Panc1 (cell line): ENCODE measurements around the gene ADARB2. TPM values are rescaled to one million over a fixed set of nuclear protein-coding genes. Genes with fewer than 3 reads are reported as not detected.

Source experiments
- ATAC-seq: fragments of 200-7000 bp; cut with Tn5 transposase; 2 replicates; pipeline ENCODE4 v1.9.1; 2020; ENCODE audit warnings: mild to moderate bottlenecking, moderate library complexity
- BruUV-seq: library from RNA; stranded (reverse); fragments of 400-500 nt; replicated peaks from 2 replicates; lab custom pipeline; 2021; lab: Mats Ljungman, UMichigan
- CTCF ChIA-PET: fragments of 300-600 bp; sonication (Branson Sonifier 250); formaldehyde crosslinking; loops from one replicate; lab custom pipeline; 2022; ENCODE audit warnings: antibody characterized with exemption; lab: Charles Lee
- POLR2A ChIA-PET: fragments of 300-600 bp; sonication (Branson Sonifier 250); formaldehyde crosslinking; loops from one replicate; lab custom pipeline; 2022; ENCODE audit warnings: antibody characterized with exemption; lab: Charles Lee
- DNase-seq: peaks from one replicate; pipeline ENCODE4 v3.0.0-alpha.2; 2010; ENCODE audit warnings: low read depth, low spot score
- H3K27ac ChIP-seq: 2 replicates; pipeline ENCODE4 v1.5.1; 2011; ENCODE audit warnings: mild to moderate bottlenecking, low read length, inconsistent platforms
- H3K27me3 ChIP-seq: fragments of 200-500 bp; sonication (Bioruptor generic); 2 replicates; pipeline ENCODE4 v1.6.0; 2014; ENCODE audit warnings: low read length, inconsistent platforms; ENCODE audit not compliant: control insufficient read depth, insufficient read depth
- H3K36me3 ChIP-seq: fragments of 200-500 bp; sonication (Bioruptor generic); 2 replicates; pipeline ENCODE4 v1.5.1; 2014; ENCODE audit warnings: inconsistent platforms, mild to moderate bottlenecking, low read length, moderate library complexity; ENCODE audit not compliant: control insufficient read depth, insufficient read depth
- H3K4me1 ChIP-seq: 2 replicates; pipeline ENCODE4 v1.5.1; 2011; ENCODE audit warnings: inconsistent platforms, mild to moderate bottlenecking, low read length, moderate library complexity; ENCODE audit not compliant: control insufficient read depth, insufficient read depth
- H3K4me3 ChIP-seq, 2 experiments: 2 replicates each; pipeline ENCODE4 v1.5.1; 2011 to 2012; ENCODE audit warnings: low read depth in 2 of 2, low read length in 2 of 2, mild to moderate bottlenecking in 2 of 2, inconsistent platforms in 1 of 2, moderate library complexity in 1 of 2
- H3K9me3 ChIP-seq: fragments of 200-500 bp; sonication (Bioruptor generic); 2 replicates; pipeline ENCODE4 v1.5.1; 2014; ENCODE audit warnings: low read depth, mild to moderate bottlenecking, inconsistent platforms, low read length, moderate library complexity; ENCODE audit not compliant: control insufficient read depth, insufficient read depth
- POLR2AphosphoS5 ChIP-seq: IDR thresholded peaks from 2 replicates; pipeline ENCODE4 v1.6.1; 2012; ENCODE audit warnings: mild to moderate bottlenecking, low read depth, low read length, moderate library complexity
- SIN3A ChIP-seq: IDR thresholded peaks from 2 replicates; pipeline ENCODE4 v1.6.1; 2012; ENCODE audit warnings: low read depth, mild to moderate bottlenecking, low read length, moderate library complexity, borderline replicate concordance; ENCODE audit not compliant: insufficient read depth
- TCF7L2 ChIP-seq: IDR thresholded peaks from 2 replicates; pipeline ENCODE4 v1.6.1; 2011; ENCODE audit warnings: mild to moderate bottlenecking, low read depth, low read length, inconsistent platforms
- in situ Hi-C: cut with HindIII; loops from 2 replicates; pipeline ENCODE4 v1.10.0; 2016; ENCODE audit warnings: low sequenced_read_pairs, low pct_unique_long_range_greater_than_20kb
- intact Hi-C: fragments of 100-400 bp; cut with micrococcal nuclease; formaldehyde crosslinking; loops from one replicate; pipeline ENCODE4 v1.10.0; 2022; ENCODE audit not compliant: unreplicated experiment
- total RNA-seq: library from RNA; stranded (reverse); gene quantifications from one replicate; pipeline ENCODE4 v1.2.1, GENCODE V29; 2021; ENCODE audit not compliant: unreplicated experiment
- TF ChIP-seq, protein P1 (sequence below), 2 experiments: IDR thresholded peaks; 2 replicates each; pipeline ENCODE4 v1.6.1; 2011 to 2012; ENCODE audit warnings: low read depth in 2 of 2, control low read depth in 1 of 2, low read length in 1 of 2, mild to moderate bottlenecking in 1 of 2, moderate library complexity in 1 of 2; ENCODE audit not compliant: insufficient read depth in 1 of 2
- TF ChIP-seq, protein P2 (sequence below): fragments of 450-650 bp; IDR thresholded peaks from 2 replicates; pipeline ENCODE4 v1.5.1; 2017; ENCODE audit warnings: mild to moderate bottlenecking

The ADARB2 gene
- total RNA-seq, 1 experiment from 2014 or later = 0.31 TPM

DNA sequence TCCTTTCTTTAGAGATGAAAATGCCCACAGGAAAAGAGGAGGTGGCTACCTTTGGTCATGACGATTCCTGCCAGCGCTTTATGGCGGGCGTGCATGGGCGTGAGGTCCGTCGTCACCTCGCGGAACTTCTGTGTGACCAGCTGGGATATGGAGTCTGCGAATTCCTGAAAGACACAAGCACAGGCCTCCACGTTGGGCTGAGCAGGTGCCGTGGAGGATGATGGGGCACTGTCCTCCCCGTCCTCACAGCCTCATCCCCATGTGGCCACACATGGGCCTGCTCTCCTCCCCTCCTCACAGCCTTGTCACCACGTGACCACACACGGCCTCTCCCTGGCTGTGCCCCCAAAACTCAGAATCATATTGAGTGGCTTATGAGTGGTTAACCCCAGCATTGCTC lies 466.4 kb downstream of the ADARB2 start:
- Histone ChIP-seq H3K27me3 (no peaks in the 10 kb centered on the region), H3K36me3 (no peaks in the 10 kb centered on the region), H3K4me3 (no peak overlapping the region), H3K9me3 (no peaks in the 10 kb centered on the region), H3K27ac (no peak overlapping the region), H3K4me1 (no peaks in the 10 kb centered on the region)
- ATAC-seq (no peak), DNase-seq (no peak)
- POLR2A ChIA-PET = no interaction called here
- in situ Hi-C loops (no loop called here), intact Hi-C loops (no loop called here)
- CTCF ChIA-PET = no interaction called here
- TF ChIP-seq, protein P1, sequence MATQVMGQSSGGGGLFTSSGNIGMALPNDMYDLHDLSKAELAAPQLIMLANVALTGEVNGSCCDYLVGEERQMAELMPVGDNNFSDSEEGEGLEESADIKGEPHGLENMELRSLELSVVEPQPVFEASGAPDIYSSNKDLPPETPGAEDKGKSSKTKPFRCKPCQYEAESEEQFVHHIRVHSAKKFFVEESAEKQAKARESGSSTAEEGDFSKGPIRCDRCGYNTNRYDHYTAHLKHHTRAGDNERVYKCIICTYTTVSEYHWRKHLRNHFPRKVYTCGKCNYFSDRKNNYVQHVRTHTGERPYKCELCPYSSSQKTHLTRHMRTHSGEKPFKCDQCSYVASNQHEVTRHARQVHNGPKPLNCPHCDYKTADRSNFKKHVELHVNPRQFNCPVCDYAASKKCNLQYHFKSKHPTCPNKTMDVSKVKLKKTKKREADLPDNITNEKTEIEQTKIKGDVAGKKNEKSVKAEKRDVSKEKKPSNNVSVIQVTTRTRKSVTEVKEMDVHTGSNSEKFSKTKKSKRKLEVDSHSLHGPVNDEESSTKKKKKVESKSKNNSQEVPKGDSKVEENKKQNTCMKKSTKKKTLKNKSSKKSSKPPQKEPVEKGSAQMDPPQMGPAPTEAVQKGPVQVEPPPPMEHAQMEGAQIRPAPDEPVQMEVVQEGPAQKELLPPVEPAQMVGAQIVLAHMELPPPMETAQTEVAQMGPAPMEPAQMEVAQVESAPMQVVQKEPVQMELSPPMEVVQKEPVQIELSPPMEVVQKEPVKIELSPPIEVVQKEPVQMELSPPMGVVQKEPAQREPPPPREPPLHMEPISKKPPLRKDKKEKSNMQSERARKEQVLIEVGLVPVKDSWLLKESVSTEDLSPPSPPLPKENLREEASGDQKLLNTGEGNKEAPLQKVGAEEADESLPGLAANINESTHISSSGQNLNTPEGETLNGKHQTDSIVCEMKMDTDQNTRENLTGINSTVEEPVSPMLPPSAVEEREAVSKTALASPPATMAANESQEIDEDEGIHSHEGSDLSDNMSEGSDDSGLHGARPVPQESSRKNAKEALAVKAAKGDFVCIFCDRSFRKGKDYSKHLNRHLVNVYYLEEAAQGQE (IDR thresholded peaks at IDR 0.05; ENCODE audit: insufficient read depth in 1 of 2, low read depth in 2 of 2, low read length in 1 of 2) = no peak
- TF ChIP-seq POLR2AphosphoS5 = no peak
- TF ChIP-seq TCF7L2 = no peak
- BruUV-seq = no TSS peak

DNA sequence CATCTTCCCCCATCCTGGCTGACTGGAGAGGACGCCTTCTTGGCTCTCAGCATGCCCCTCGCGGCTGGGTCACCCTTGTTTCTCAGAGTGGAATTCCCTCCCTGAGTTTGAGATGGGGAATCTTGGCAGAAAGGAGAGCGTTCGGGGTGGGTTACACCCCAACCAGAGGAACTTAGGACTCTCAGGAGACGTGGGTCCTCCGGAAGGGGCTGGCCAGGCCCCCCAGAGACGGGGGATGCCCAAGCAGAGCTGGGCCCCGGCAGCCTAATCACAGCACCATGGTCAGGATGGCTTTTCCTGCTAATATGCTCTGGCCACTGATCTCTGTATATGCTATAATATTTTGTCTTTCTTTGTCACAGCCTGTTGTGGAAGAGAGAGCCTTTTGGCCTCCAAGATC lies 466.8 kb downstream of the ADARB2 start:
- DNase-seq = no peak
- no peak overlapping the region for H3K4me3 ChIP-seq
- ChIA-PET CTCF (no interaction called here), POLR2A (no interaction called here)
- in situ Hi-C loops = no loop called here
- H3K27ac ChIP-seq = no peak overlapping the region
- H3K4me1 ChIP-seq = no peaks in the 10 kb centered on the region
- TF ChIP-seq SIN3A = no peak
- TF ChIP-seq, protein P2, sequence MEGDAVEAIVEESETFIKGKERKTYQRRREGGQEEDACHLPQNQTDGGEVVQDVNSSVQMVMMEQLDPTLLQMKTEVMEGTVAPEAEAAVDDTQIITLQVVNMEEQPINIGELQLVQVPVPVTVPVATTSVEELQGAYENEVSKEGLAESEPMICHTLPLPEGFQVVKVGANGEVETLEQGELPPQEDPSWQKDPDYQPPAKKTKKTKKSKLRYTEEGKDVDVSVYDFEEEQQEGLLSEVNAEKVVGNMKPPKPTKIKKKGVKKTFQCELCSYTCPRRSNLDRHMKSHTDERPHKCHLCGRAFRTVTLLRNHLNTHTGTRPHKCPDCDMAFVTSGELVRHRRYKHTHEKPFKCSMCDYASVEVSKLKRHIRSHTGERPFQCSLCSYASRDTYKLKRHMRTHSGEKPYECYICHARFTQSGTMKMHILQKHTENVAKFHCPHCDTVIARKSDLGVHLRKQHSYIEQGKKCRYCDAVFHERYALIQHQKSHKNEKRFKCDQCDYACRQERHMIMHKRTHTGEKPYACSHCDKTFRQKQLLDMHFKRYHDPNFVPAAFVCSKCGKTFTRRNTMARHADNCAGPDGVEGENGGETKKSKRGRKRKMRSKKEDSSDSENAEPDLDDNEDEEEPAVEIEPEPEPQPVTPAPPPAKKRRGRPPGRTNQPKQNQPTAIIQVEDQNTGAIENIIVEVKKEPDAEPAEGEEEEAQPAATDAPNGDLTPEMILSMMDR = no peak
- TF ChIP-seq, protein P1 (IDR thresholded peaks at IDR 0.05; ENCODE audit: insufficient read depth in 1 of 2, low read depth in 2 of 2, low read length in 1 of 2) = no peak
- TF ChIP-seq TCF7L2 = no peak
- TF ChIP-seq POLR2AphosphoS5 = no peak
- H3K9me3 ChIP-seq = no peaks in the 10 kb centered on the region
- no TSS peak for BruUV-seq
- H3K36me3 ChIP-seq = no peaks in the 10 kb centered on the region
- no peaks in the 10 kb centered on the region for H3K27me3 ChIP-seq
- ATAC-seq = no peak
- intact Hi-C loops = no loop called here
